ENCODE data around the gene HEPN1.

- TF ChIP-seq EZH2 (IDR thresholded peaks at IDR 0.05; ENCODE audit: borderline replicate concordance, low read length), result no peak
- TF ChIP-seq, protein P1, sequence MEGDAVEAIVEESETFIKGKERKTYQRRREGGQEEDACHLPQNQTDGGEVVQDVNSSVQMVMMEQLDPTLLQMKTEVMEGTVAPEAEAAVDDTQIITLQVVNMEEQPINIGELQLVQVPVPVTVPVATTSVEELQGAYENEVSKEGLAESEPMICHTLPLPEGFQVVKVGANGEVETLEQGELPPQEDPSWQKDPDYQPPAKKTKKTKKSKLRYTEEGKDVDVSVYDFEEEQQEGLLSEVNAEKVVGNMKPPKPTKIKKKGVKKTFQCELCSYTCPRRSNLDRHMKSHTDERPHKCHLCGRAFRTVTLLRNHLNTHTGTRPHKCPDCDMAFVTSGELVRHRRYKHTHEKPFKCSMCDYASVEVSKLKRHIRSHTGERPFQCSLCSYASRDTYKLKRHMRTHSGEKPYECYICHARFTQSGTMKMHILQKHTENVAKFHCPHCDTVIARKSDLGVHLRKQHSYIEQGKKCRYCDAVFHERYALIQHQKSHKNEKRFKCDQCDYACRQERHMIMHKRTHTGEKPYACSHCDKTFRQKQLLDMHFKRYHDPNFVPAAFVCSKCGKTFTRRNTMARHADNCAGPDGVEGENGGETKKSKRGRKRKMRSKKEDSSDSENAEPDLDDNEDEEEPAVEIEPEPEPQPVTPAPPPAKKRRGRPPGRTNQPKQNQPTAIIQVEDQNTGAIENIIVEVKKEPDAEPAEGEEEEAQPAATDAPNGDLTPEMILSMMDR (IDR thresholded peaks at IDR 0.05; ENCODE audit: low read length), result no peak
Observed at GRCh38 chr11:124937336-124937935, 18.4 kb downstream of the HEPN1 start.
